ENCODE results near the gene COL6A3. TPM values are rescaled to one million over a fixed set of nuclear protein-coding genes. Genes with fewer than 3 reads are reported as not detected.

Gene COL6A3
- total and polyA plus RNA-seq, 9 of the 15 experiments (the other 6 are each of a cell fraction or from before 2014, with no cell fraction given), result 0.07 to 4.1 (median 1.5) TPM

- H3K4me3 ChIP-seq, result no peak overlapping the region
- ChIA-PET CTCF (ENCODE audit: low intra/inter-chr PET ratio) (no interaction called here), POLR2A (no interaction called here)
- no peaks in the 10 kb centered on the region for H4K20me1 ChIP-seq (replicated peaks; ENCODE audit: control insufficient read depth, insufficient read depth, low read length)
- no peak for ATAC-seq
- FAIRE-seq, result no peak
- no peak overlapping the region for H3K9ac ChIP-seq (ENCODE audit: insufficient read depth in 1 of 2, low read depth in 2 of 2, low read length in 2 of 2)
- no peaks in the 10 kb centered on the region for H3K9me1 ChIP-seq (ENCODE audit: control insufficient read depth, insufficient read depth, low read length)
- no peaks in the 10 kb centered on the region for H3K79me2 ChIP-seq (ENCODE audit: control insufficient read depth, insufficient read depth, low read length)
- WGBS (ENCODE audit: insufficient coverage, low coverage, missing lambda C conversion rate), result 0% methylated on average over 1 of the region's 1 CpG
- intact Hi-C loops (cut with micrococcal nuclease) (no loop called here), in situ Hi-C loops (cut with MboI) (no loop called here)
- TF ChIP-seq ZNF766 (CRISPR knock-in tag; conservative IDR thresholded peaks at IDR 0.05), result no peak
- no peak for TF ChIP-seq HMBOX1 (IDR thresholded peaks at IDR 0.05)
- TF ChIP-seq SMARCA4 (IDR thresholded peaks at IDR 0.05), result no peak
- TF ChIP-seq RNF2 (IDR thresholded peaks at IDR 0.05), result no peak
- no peak overlapping the region for H3K4me2 ChIP-seq (ENCODE audit: insufficient read depth, low read length)
- no peak overlapping the region for H3K27ac ChIP-seq (ENCODE audit: extremely low read depth, low read depth, low read length)
- no peak for DNase-seq (ENCODE audit: extremely low read depth in 1 of 4, low spot score in 3 of 4)
- BruUV-seq (replicated peaks), result no TSS peak
- H2AFZ ChIP-seq (ENCODE audit: low read depth, low read length), result no peak overlapping the region
- H3K4me1 ChIP-seq (replicated peaks in 1 of 2; ENCODE audit: control insufficient read depth in 2 of 2, insufficient read depth in 2 of 2, low read length in 2 of 2), result no peaks in the 10 kb centered on the region; a peak in 1 of 5 replicates
- H3K36me3 ChIP-seq (ENCODE audit: control insufficient read depth, insufficient read depth, low read length), result no peaks in the 10 kb centered on the region
- H3K27me3 ChIP-seq (ENCODE audit: control insufficient read depth in 2 of 2, insufficient read depth in 2 of 2, low read length in 2 of 2), result peaks cover 0 to 9% of the 10 kb centered on the region in 2 experiments; a peak in 1 of 5 replicates
- H3K9me3 ChIP-seq (replicated peaks; ENCODE audit: control insufficient read depth, insufficient read depth, low read depth, low read length), result no peaks in the 10 kb centered on the region
Observed at GRCh38 chr2:237287872-237288271, 126.1 kb downstream of the COL6A3 start.

- H3K9me3 ChIP-seq (replicated peaks; ENCODE audit: control insufficient read depth, insufficient read depth, low read depth, low read length), result no peaks in the 10 kb centered on the region
- DNase-seq (ENCODE audit: extremely low read depth in 1 of 4, low spot score in 3 of 4) (no peak), FAIRE-seq (no peak), ATAC-seq (no peak)
- no peak overlapping the region for H3K9ac ChIP-seq (ENCODE audit: insufficient read depth in 1 of 2, low read depth in 2 of 2, low read length in 2 of 2)
- in situ Hi-C loops (cut with MboI), result no loop called here
- H3K27ac ChIP-seq (ENCODE audit: extremely low read depth, low read depth, low read length), result no peak overlapping the region
- H3K9me1 ChIP-seq (ENCODE audit: control insufficient read depth, insufficient read depth, low read length), result no peaks in the 10 kb centered on the region
- H3K4me2 ChIP-seq (ENCODE audit: insufficient read depth, low read length), result no peak overlapping the region
- H3K79me2 ChIP-seq (ENCODE audit: control insufficient read depth, insufficient read depth, low read length), result no peaks in the 10 kb centered on the region
- H2AFZ ChIP-seq (ENCODE audit: low read depth, low read length), result no peak overlapping the region
- no peaks in the 10 kb centered on the region for H4K20me1 ChIP-seq (replicated peaks; ENCODE audit: control insufficient read depth, insufficient read depth, low read length)
- intact Hi-C loops (cut with micrococcal nuclease), result no loop called here
- TF ChIP-seq TEAD4 (IDR thresholded peaks at IDR 0.05; ENCODE audit: low read length) (no peak), TEAD4 (CRISPR knock-in tag; IDR thresholded peaks at IDR 0.05; ENCODE audit: borderline replicate concordance) (no peak), ZNF347 (CRISPR knock-in tag; IDR thresholded peaks at IDR 0.05; ENCODE audit: low read depth) (no peak), SNIP1 (IDR thresholded peaks at IDR 0.05; ENCODE audit: low read depth) (no peak), ATF1 (CRISPR knock-in tag; IDR thresholded peaks at IDR 0.05) (no peak), ATF1 (tag; IDR thresholded peaks at IDR 0.05) (no peak), ZNF140 (CRISPR knock-in tag; IDR thresholded peaks at IDR 0.05) (no peak), U2AF2 (optimal IDR thresholded peaks at IDR 0.05; ENCODE audit: low read depth, low read length) (no peak), TCF3 (CRISPR knock-in tag; IDR thresholded peaks at IDR 0.05) (no peak), ZNF121 (CRISPR knock-in tag; conservative IDR thresholded peaks at IDR 0.05) (no peak), ZNF408 (CRISPR knock-in tag; IDR thresholded peaks at IDR 0.05; ENCODE audit: low read depth) (no peak), NFIX (CRISPR knock-in tag; IDR thresholded peaks at IDR 0.05; ENCODE audit: low read depth) (no peak), BRD9 (IDR thresholded peaks at IDR 0.05; ENCODE audit: low read depth, partially characterized antibody) (no peak), MTA1 (IDR thresholded peaks at IDR 0.05; ENCODE audit: borderline replicate concordance) (no peak)
- H3K27me3 ChIP-seq (ENCODE audit: control insufficient read depth in 2 of 2, insufficient read depth in 2 of 2, low read length in 2 of 2), result peaks cover 0 to 15% of the 10 kb centered on the region in 2 experiments; a peak in 3 of 5 replicates
- ChIA-PET CTCF (ENCODE audit: low intra/inter-chr PET ratio) (no interaction called here), POLR2A (no interaction called here)
- no TSS peak for BruUV-seq (replicated peaks)
- WGBS (ENCODE audit: insufficient coverage, low coverage, missing lambda C conversion rate), result 0% methylated on average over 3 of the region's 4 CpGs
- no peaks in the 10 kb centered on the region for H3K36me3 ChIP-seq (ENCODE audit: control insufficient read depth, insufficient read depth, low read length)
- no peaks in the 10 kb centered on the region for H3K4me1 ChIP-seq (replicated peaks in 1 of 2; ENCODE audit: control insufficient read depth in 2 of 2, insufficient read depth in 2 of 2, low read length in 2 of 2)
- no peak overlapping the region for H3K4me3 ChIP-seq
Observed at GRCh38 chr2:237283131-237283928, 130.6 kb downstream of the COL6A3 start.

Data from K562 (cell line).